AML-193 (cell line): ENCODE data around the gene OR13C9.
"Not testable (repeated sequence)": the region's sequence is repeated elsewhere in the genome, so short reads cannot be mapped to it uniquely, and the experiment has no call there.

Experiments
- DNase-seq, 2 experiments: peaks; one replicate each; lab custom pipeline; 2025; lab: John Stamatoyannopoulos, UW

Gene OR13C9, protein sequence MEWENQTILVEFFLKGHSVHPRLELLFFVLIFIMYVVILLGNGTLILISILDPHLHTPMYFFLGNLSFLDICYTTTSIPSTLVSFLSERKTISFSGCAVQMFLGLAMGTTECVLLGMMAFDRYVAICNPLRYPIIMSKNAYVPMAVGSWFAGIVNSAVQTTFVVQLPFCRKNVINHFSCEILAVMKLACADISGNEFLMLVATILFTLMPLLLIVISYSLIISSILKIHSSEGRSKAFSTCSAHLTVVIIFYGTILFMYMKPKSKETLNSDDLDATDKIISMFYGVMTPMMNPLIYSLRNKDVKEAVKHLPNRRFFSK

DNA sequence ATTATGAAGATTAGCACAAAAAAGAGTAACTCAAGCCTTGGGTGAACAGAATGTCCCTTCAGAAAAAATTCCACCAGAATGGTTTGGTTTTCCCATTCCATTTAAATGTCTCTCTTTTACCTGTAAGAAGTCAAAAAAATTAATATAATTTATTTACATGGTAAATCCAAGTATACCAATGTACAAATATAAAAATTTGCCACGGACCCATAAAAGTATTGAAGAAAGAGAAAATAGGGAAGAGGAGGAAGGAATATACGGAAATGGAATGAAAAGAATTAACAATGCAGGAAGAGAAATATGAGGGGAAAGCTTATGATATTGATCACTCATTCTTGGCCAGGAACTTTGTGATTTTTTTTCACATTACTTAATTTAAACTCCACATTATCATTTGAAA, at the start of gene OR13C9:
Gene OR13C9 (minus strand): TSS at position 101 of the 400 bp plus-strand sequence. CDS start 0 bp downstream, at position 101.
- DNase-seq: no peak

DNA sequence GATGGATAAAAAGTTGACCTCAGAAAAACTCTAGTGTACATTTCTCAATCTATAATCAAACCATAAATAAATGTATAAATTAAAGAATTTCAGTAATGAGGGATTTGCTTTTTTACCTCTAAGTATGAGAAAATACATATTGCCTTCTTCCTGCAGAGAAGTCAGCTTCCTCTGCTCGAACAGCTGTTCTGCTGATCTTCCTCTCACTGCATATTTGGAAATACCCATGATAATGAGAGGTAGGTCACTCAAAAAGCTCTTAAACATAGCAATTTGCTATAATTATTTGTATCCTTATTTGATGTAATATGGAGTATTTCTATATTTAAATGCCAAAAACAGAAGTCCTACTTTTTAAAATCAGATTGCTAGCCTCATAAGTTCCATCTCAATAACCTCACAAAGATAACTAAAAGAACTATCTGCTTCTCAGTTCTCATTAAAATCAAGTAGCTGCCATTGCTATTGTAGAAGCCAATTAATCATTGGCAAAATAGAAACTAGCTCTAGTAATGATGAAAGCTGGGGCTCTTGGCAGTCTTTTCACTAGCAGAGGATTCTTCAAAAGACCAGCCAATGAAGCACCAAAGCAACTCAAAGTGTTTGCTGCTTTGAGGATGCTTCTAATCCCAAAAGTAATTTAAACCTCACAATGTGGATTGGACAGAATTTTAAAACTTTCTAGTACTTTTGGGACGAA, 40.6 kb upstream of the OR13C9 start:
- DNase-seq: no peak

- no peak for DNase-seq
Measured at GRCh38 chr9:104635456-104635855, 17.5 kb upstream of the OR13C9 start.

DNA sequence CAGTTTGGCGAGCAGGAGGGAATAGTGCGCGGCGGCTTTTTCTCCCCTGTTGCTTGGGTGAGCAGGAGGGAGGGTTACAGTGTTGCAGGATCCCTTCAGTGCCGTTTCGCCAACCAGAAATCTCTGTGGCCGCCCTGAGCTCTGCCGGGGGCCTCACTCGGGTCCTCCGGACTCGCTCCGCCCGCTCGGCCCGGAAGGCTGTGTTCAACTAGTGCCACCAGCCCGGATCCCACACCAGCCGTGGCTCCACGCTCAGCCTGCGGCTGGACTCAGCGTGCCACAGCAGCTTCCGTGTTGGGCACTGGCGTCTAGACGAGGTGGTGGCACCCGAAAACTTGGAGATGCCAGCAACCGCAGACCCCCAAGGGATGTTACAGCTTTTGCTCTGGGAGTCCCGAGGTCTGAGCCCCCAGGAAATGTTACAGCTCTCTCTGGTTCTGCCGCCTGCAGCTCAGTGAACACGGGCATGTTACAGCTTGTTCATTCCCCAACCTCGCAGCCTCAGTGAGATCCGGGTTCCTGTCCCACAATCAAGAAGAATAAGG, 16.0 kb upstream of the OR13C9 start:
- DNase-seq: no peak

- DNase-seq: not testable (repeated sequence)
Measured at GRCh38 chr9:104625964-104626363, 8.0 kb upstream of the OR13C9 start.

DNA sequence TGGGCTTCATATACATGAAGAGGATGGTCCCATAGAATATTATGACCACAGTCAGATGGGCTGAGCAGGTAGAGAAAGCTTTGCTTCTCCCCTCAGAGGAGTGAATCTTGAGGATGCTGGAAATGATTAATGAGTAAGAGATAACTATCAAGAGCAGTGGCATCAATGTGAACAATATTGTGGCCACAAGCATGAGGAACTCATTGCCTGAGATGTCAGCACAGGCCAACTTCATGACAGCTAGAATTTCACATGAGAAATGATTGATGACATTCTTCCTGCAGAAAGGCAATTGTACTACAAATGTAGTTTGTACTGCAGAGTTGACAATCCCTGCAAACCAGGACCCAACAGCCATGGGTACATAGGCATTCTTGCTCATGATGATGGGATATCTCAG, 586 bp downstream of the OR13C9 start:
- no peak for DNase-seq

- DNase-seq: no peak
Measured at GRCh38 chr9:104611213-104611612, 6.8 kb downstream of the OR13C9 start.

DNA sequence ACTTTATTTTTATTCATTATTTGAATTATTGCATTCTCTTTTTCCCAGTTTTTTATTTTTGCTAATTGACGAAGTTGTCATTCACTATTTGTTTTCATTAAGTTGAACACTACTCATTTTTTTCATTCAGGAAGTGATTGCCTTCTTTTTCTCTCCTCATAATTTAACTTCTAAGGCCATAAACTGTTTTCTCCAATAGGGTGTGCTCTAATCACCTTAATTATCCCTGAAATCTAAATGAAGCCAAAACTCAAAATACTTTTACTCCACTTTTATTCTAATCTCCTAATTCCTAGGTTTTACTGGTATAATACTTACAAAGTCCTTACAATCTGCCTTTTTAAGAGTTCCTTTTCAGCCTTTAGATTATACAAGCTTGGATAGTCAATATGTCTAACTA, 9.7 kb downstream of the OR13C9 start:
- DNase-seq: peak; percentile 18 to 26

- DNase-seq: no peak
Measured at GRCh38 chr9:104606152-104606551, 11.9 kb downstream of the OR13C9 start.

DNA sequence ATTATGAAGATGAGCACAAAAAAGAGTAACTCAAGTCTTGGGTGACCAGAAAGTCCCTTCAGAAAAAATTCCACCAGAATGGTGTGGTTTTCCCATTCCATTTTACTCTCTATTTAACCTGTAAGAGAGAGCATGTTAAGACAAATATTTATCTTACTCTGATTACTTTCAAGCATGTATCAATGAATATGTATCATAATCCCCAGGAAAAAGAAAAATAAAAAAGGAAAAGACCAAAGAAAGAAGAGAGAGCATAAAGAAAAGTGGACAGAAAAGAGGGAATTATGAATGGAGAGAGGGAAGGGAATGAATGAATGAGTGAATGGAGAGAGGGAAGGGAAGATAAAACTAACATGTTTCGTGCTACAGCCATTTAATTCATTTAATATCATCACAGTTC, 12.5 kb downstream of the OR13C9 start, which contains the start of gene OR13C2:
Gene OR13C2 (minus strand): TSS at position 101 of the 400 bp plus-strand sequence. CDS start 0 bp downstream, at position 101.
- DNase-seq: not testable (repeated sequence)

- DNase-seq: no peak
Measured at GRCh38 chr9:104604801-104605200, 13.2 kb downstream of the OR13C9 start.

DNA sequence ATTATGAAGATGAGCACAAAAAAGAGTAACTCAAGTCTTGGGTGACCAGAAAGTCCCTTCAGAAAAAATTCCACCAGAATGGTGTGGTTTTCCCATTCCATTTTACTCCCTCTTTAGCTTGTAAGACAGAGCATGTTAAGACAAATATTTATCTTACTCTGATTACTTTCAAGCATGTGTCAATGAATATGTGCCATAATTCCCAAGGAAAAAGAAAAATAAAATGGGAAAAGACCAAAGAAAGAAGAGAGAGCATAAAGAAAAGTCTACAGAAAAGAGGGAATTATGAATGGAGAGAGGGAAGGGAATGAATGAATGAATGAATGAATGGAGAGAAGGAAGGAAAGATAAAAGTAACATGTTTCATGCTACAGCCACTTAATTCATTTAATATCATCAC, 18.7 kb downstream of the OR13C9 start, which contains the start of gene OR13C5:
Gene OR13C5 (minus strand): TSS at position 101 of the 400 bp plus-strand sequence. CDS start 0 bp downstream, at position 101.
- not testable (repeated sequence) for DNase-seq

DNA sequence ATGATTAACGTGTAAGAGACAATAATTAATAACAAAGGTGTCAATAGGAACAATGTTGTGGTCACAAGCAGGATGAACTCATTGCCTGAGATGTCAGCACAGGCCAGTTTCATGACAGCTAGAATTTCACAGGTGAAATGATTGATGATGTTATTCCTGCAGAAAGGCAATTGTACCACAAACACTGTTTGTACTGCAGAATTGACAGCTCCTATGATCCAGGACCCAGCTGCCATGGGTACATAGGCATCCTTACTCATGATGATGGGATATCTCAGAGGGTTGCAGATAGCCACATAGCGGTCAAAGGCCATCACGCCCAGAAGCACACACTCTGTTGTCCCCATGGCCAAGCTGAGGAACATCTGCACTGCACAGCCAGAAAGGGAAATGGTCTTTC, 19.3 kb downstream of the OR13C9 start:
- DNase-seq: not testable (repeated sequence)

- no peak for DNase-seq
Measured at GRCh38 chr9:104589626-104590025, 28.4 kb downstream of the OR13C9 start.

DNA sequence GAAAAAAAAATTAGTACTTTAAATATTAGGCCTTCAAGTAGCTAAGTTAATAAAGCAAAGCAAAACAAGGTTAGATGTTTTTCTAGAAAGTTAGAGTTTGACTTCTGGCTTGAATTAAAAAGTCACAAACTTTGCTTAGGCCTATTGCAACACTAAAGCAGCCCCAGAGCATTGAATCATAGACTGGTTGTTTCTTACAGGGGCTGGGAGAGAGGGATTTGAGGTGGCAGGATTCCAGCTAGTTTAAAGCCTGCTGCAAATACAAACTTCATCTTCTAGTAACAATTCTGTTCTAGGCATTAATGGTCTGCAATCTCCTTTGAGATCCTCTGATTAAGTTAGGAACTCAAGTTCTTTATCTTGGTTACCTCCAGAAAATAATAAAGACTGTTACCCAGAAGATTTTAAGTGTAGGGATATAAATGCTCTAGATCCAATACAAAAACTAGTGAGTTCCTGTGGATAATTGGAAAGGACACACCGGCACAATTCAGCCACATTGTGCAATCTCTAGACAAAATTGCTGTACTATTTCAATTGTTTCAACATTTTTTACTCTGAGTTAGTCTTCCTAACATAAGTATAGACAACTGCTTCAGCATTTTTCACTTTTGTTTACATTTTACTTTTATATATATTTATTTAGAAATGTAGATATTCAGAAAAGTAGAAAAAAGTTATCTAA, 31.4 kb downstream of the OR13C9 start:
- no peak for DNase-seq

DNA sequence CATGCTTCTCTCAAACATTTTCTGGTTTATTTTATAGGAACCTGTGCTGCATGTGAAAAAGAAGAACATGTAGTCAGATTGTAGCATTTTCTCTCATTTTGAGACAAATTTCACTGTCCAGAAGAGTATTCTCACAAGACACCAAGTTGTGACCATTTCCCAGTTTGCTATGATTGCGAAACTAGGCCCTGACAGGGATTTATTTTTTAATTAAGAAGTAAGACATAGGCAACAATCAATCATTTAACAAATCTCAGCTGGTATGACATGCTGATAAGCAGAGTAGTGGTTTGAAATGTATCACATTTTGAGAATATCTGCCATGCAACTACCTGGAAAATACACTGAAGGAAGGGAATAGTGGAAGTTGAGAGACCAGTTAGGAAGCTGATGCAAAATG, 37.4 kb downstream of the OR13C9 start:
- DNase-seq: no peak

DNA sequence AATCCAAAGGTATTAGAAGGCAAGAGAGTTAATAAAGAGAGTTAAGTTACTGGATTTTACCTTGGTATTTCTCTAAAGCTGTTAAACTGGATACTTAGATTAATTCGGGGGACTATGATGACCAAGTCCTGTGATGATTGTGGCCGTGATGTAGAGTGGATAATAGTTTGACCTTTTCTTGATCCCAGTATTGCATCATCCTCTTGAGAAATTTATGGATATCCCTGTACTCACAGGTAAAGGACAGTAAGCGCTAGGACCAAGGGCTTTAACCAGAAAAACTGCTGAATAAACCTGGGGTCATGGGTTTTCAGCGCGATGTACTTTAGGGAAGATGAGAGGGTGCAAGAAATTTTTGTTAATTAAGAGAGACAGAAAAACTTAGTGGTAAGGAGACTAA, 40.7 kb downstream of the OR13C9 start:
- no peak for DNase-seq

DNA sequence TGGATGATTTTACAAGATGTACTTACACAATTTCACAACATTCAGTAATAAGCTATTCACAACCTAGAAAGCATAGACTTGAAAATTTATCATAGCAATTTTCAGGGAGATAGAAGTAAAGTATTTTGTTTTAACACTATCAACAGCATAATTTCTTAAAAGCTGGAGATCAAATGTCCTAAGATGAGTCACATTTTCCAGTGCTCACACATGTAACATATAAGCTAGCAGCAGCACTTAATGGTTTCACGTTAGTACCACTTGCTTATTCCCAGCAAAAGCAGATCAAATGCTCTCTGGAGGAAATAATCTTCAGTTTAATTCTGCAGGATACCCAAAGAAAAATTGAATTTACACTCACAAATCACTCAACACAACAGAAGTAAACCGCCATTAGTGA, 42.5 kb downstream of the OR13C9 start:
- no peak for DNase-seq

GRCh38 chr9:104572612-104573011, 45.4 kb downstream of the OR13C9 start:
- DNase-seq: no peak

GRCh38 chr9:104568868-104569267, 49.1 kb downstream of the OR13C9 start, which contains the start of gene OR13C8:
TSS of gene OR13C8 (plus strand) at chr9:104569168. CDS start at chr9:104569168, 0 bp downstream.
- no peak for DNase-seq
